H9 (cell line): Measurements from ENCODE around the gene SNN. TPM values are rescaled to one million over a fixed set of nuclear protein-coding genes. Genes with fewer than 3 reads are reported as not detected.

Experiments
- DNase-seq: peaks from one replicate; pipeline ENCODE4 v3.0.0-alpha.2; 2017
- H2AFZ ChIP-seq: one replicate; pipeline ENCODE4 v1.6.1; 2013; ENCODE audit warnings: mild to moderate bottlenecking, low read length, control low read depth, moderate library complexity
- H2AK5ac ChIP-seq: 2 replicates; pipeline ENCODE4 v1.6.1; 2013; ENCODE audit warnings: low read length, control low read depth, mixed read lengths; ENCODE audit not compliant: insufficient read length
- H2BK120ac ChIP-seq: one replicate; pipeline ENCODE4 v1.6.1; 2013; ENCODE audit warnings: low read depth, mild to moderate bottlenecking, low read length, control low read depth, inconsistent platforms; ENCODE audit not compliant: poor library complexity, severe bottlenecking
- H2BK12ac ChIP-seq: 2 replicates; pipeline ENCODE4 v1.6.1; 2013; ENCODE audit warnings: low read length, control low read depth, mixed read lengths, low read depth; ENCODE audit not compliant: insufficient read length
- H2BK15ac ChIP-seq: 2 replicates; pipeline ENCODE4 v1.6.1; 2013; ENCODE audit warnings: low read depth, low read length, control low read depth
- H2BK20ac ChIP-seq: one replicate; pipeline ENCODE4 v1.6.1; 2013; ENCODE audit warnings: low read depth, mild to moderate bottlenecking, low read length, control low read depth, inconsistent platforms; ENCODE audit not compliant: poor library complexity, severe bottlenecking
- H2BK5ac ChIP-seq: 2 replicates; pipeline ENCODE4 v1.6.1; 2013; ENCODE audit warnings: low read length, control low read depth, mixed read lengths; ENCODE audit not compliant: insufficient read length
- H3K14ac ChIP-seq: 2 replicates; pipeline ENCODE4 v1.6.1; 2013; ENCODE audit warnings: low read length, control low read depth; ENCODE audit not compliant: insufficient read depth
- H3K18ac ChIP-seq: 2 replicates; pipeline ENCODE4 v1.6.1; 2013; ENCODE audit warnings: low read depth, mild to moderate bottlenecking, mixed read lengths, low read length, control low read depth; ENCODE audit not compliant: insufficient read length
- H3K23ac ChIP-seq: 2 replicates; pipeline ENCODE4 v1.6.1; 2013; ENCODE audit warnings: low read length, control low read depth, mixed read lengths, low read depth; ENCODE audit not compliant: insufficient read length
- H3K23me2 ChIP-seq: 2 replicates; pipeline ENCODE4 v1.6.1; 2013; ENCODE audit warnings: low read depth, mild to moderate bottlenecking, mixed read lengths, low read length, control low read depth; ENCODE audit not compliant: insufficient read length, poor library complexity, severe bottlenecking
- H3K27ac ChIP-seq: 2 replicates; pipeline ENCODE4 v1.5.1; 2013; ENCODE audit warnings: low read length, control low read depth, mixed read lengths, low read depth; ENCODE audit not compliant: insufficient read length
- H3K27me3 ChIP-seq: 2 replicates; pipeline ENCODE4 v1.6.1; 2013; ENCODE audit warnings: low read length, control low read depth, inconsistent platforms; ENCODE audit not compliant: insufficient read depth
- H3K4ac ChIP-seq: 2 replicates; pipeline ENCODE4 v1.6.1; 2013; ENCODE audit warnings: low read depth, mild to moderate bottlenecking, control low read depth, inconsistent platforms, low read length, moderate library complexity
- H3K4me1 ChIP-seq: 2 replicates; pipeline ENCODE4 v1.6.1; 2013; ENCODE audit warnings: low read length, control low read depth, inconsistent platforms; ENCODE audit not compliant: insufficient read depth
- H3K4me2 ChIP-seq: 2 replicates; pipeline ENCODE4 v1.6.1; 2013; ENCODE audit warnings: low read length, control low read depth, mixed read lengths; ENCODE audit not compliant: insufficient read length, insufficient read depth
- H3K56ac ChIP-seq: 2 replicates; pipeline ENCODE4 v1.6.1; 2013; ENCODE audit warnings: low read depth, mild to moderate bottlenecking, mixed read lengths, low read length, control low read depth; ENCODE audit not compliant: insufficient read length
- H3K79me1 ChIP-seq: 2 replicates; pipeline ENCODE4 v1.6.1; 2013; ENCODE audit warnings: low read depth, mild to moderate bottlenecking, moderate library complexity, low read length, control low read depth, inconsistent platforms; ENCODE audit not compliant: insufficient read depth, poor library complexity, severe bottlenecking
- H3K79me2 ChIP-seq: 2 replicates; pipeline ENCODE4 v1.6.1; 2013; ENCODE audit warnings: low read length, control low read depth, inconsistent platforms; ENCODE audit not compliant: insufficient read depth
- H3K9ac ChIP-seq: 2 replicates; pipeline ENCODE4 v1.6.1; 2013; ENCODE audit warnings: low read length, control low read depth, mixed read lengths; ENCODE audit not compliant: insufficient read length; ENCODE audit errors: extremely low read depth
- H3K9me3 ChIP-seq: one replicate; pipeline ENCODE4 v1.6.1; 2013; ENCODE audit warnings: low read depth, low read length, inconsistent platforms; ENCODE audit not compliant: control insufficient read depth
- H3T11ph ChIP-seq: one replicate; pipeline ENCODE4 v1.6.1; 2013; ENCODE audit warnings: mild to moderate bottlenecking, low read length, control low read depth, inconsistent platforms
- H4K20me1 ChIP-seq: one replicate; pipeline ENCODE4 v1.6.1; 2013; ENCODE audit not compliant: control insufficient read depth, insufficient read length, insufficient read depth
- H4K5ac ChIP-seq: 2 replicates; pipeline ENCODE4 v1.6.1; 2013; ENCODE audit warnings: low read depth, mild to moderate bottlenecking, mixed read lengths, low read length, control low read depth; ENCODE audit not compliant: insufficient read length
- H4K8ac ChIP-seq: replicated peaks from 2 replicates; pipeline ENCODE4 v1.6.1; 2013; ENCODE audit warnings: low read length, control low read depth, mixed read lengths, low read depth; ENCODE audit not compliant: insufficient read length
- H4K91ac ChIP-seq: 2 replicates; pipeline ENCODE4 v1.6.1; 2013; ENCODE audit warnings: low read depth, mild to moderate bottlenecking, moderate library complexity, mixed read lengths, low read length, control low read depth; ENCODE audit not compliant: insufficient read length
- H3K27ac Mint-ChIP-seq, 3 experiments: 2 replicates in 2 of 3; 3 replicates in 1 of 3; pipeline ENCODE4 v1.8.0; 2020 to 2021; ENCODE audit warnings: mixed read lengths in 3 of 3, mild to moderate bottlenecking in 1 of 3, moderate library complexity in 1 of 3
- H3K27me3 Mint-ChIP-seq: 2 replicates; pipeline ENCODE4 v1.8.0; 2021; ENCODE audit warnings: low read depth, mild to moderate bottlenecking, moderate library complexity, mixed read lengths
- H3K36me3 Mint-ChIP-seq, 3 experiments: 2 replicates in 2 of 3; 3 replicates in 1 of 3; pipeline ENCODE4 v1.8.0; 2020 to 2021; ENCODE audit warnings: low read depth in 3 of 3, mixed read lengths in 3 of 3; ENCODE audit not compliant: insufficient read depth in 1 of 3
- H3K4me1 Mint-ChIP-seq, 2 experiments: 2 replicates each; pipeline ENCODE4 v1.8.0; 2020; ENCODE audit warnings: mixed read lengths in 2 of 2
- H3K4me3 Mint-ChIP-seq, 2 experiments: 2 replicates in 1 of 2; 3 replicates in 1 of 2; pipeline ENCODE4 v1.8.0; 2020 to 2021; ENCODE audit warnings: mild to moderate bottlenecking in 2 of 2, mixed read lengths in 2 of 2, moderate library complexity in 1 of 2
- H3K9me3 Mint-ChIP-seq, 2 experiments: 2 replicates in 1 of 2; 3 replicates in 1 of 2; pipeline ENCODE4 v1.8.0; 2020; ENCODE audit warnings: mild to moderate bottlenecking in 2 of 2, mixed read lengths in 2 of 2, moderate library complexity in 1 of 2
- CTCF ChIP-seq: fragments of 200-600 bp; sonication (generic); conservative IDR thresholded peaks from 3 replicates; pipeline ENCODE4 v1.8.0; 2021; ENCODE audit warnings: antibody characterized with exemption, mild to moderate bottlenecking
- WGBS: extraction: QIAGEN DNeasy Blood & Tissue Kit; methylation state at CpG from one replicate; pipeline ENCODE4 v1.1.7; 2013; ENCODE audit warnings: missing lambda C conversion rate, low lambda C conversion rate, mixed read lengths; ENCODE audit not compliant: insufficient read length; ENCODE audit errors: extremely low coverage; 5-methylcytosine and 5-hydroxymethylcytosine counted together
- total RNA-seq: library from RNA; stranded (reverse); gene quantifications from 2 replicates; pipeline ENCODE4 v1.2.1, GENCODE V29; 2021

SNN gene
- total RNA-seq, 1 experiment from 2014 or later: 44.2 TPM

- Histone ChIP-seq H3K23ac (no peak overlapping the region), H3K4ac (no peak overlapping the region), H3K14ac (no peak overlapping the region), H3K56ac (no peak overlapping the region), H2BK5ac (no peak overlapping the region), H3K18ac (peak overlapping the region; percentile 23), H3K4me2 (no peak overlapping the region), H2BK15ac (no peak overlapping the region), H3K9ac (no peak overlapping the region), H2AFZ (no peak overlapping the region), H3K27ac (no peak overlapping the region), H3K4me1 (no peaks in the 10 kb centered on the region), H3K27me3 (no peaks in the 10 kb centered on the region), H2BK120ac (no peak overlapping the region), H2BK20ac (no peak overlapping the region), H3K79me2 (no peaks in the 10 kb centered on the region), H4K8ac (no peak overlapping the region), H4K20me1 (no peaks in the 10 kb centered on the region), H3T11ph (no peak overlapping the region), H3K9me3 (no peaks in the 10 kb centered on the region), H3K23me2 (no peaks in the 10 kb centered on the region), H3K79me1 (no peaks in the 10 kb centered on the region), H4K91ac (no peak overlapping the region), H2AK5ac (no peak overlapping the region), H2BK12ac (no peak overlapping the region), H4K5ac (no peak overlapping the region)
- Mint-ChIP-seq H3K27ac (peak overlapping the region in 1 of 3 experiments; percentile 34; a peak in 1 of 7 replicates), H3K27me3 (peaks cover 2% of the 10 kb centered on the region), H3K9me3 (no peaks in the 10 kb centered on the region; a peak in 1 of 5 replicates), H3K36me3 (0 out of 7 replicates have a peak, but pooled peaks cover 0 to 4% (median 0%) of the 10 kb centered on the region in 3 experiments), H3K4me3 (no peak overlapping the region; a peak in 1 of 5 replicates), H3K4me1 (peaks cover 18 to 30% of the 10 kb centered on the region in 2 experiments)
- no peak for DNase-seq
- TF ChIP-seq CTCF: no peak
- WGBS: no CpG with 5 or more reads among the region's 12 CpGs
These were observed 38.0 kb upstream of the SNN start for GRCh38 chr16:11630046-11630767.
